GM12878 (cell line): ENCODE measurements around the gene PYGM. TPM values are rescaled to one million over a fixed set of nuclear protein-coding genes. Genes with fewer than 3 reads are reported as not detected.
A peak's percentile ranks its signal among the peaks of the same experiment; 100 is the strongest.

Experiments
- CBX3 ChIP-seq: fragments of 200-600 bp; sonication (generic); IDR thresholded peaks from 2 replicates; pipeline ENCODE4 v1.6.1; 2016; ENCODE audit warnings: low read depth, borderline replicate concordance
- CEBPB ChIP-seq, 2 experiments: fragments of 150-350 bp in 1 of 2; IDR thresholded peaks; 2 replicates each; pipeline ENCODE4 v1.6.1; 2012 to 2014; ENCODE audit warnings: low read depth in 2 of 2, low read length in 2 of 2, borderline replicate concordance in 1 of 2, inconsistent platforms in 1 of 2
- CUX1 ChIP-seq: IDR thresholded peaks from 2 replicates; pipeline ENCODE4 v1.6.1; 2012; ENCODE audit warnings: improper control_type of control experiment, low read depth, low read length; ENCODE audit not compliant: insufficient replicate concordance
- HSF1 ChIP-seq: fragments of 150-350 bp; IDR thresholded peaks from 2 replicates; pipeline ENCODE4 v1.6.1; 2014; ENCODE audit warnings: mild to moderate bottlenecking, low read depth, low read length
- MEF2A ChIP-seq: IDR thresholded peaks from 2 replicates; pipeline ENCODE4 v1.6.1; 2011; ENCODE audit warnings: low read depth, mild to moderate bottlenecking, low read length, moderate library complexity; ENCODE audit not compliant: insufficient read depth
- POLR2AphosphoS5 ChIP-seq: IDR thresholded peaks from 2 replicates; pipeline ENCODE4 v1.6.1; 2011; ENCODE audit warnings: mild to moderate bottlenecking, low read length, inconsistent platforms
- RCOR1 ChIP-seq: conservative IDR thresholded peaks from 2 replicates; pipeline ENCODE4 v1.6.1; 2012; ENCODE audit warnings: low read depth, low read length, improper control_type of control experiment
- REST ChIP-seq: IDR thresholded peaks from 2 replicates; pipeline ENCODE4 v1.6.1; 2012; ENCODE audit warnings: mild to moderate bottlenecking, low read depth, low read length
- SMC3 ChIP-seq: IDR thresholded peaks from 2 replicates; pipeline ENCODE4 v1.6.1; 2011; ENCODE audit warnings: low read length, improper control_type of control experiment, borderline replicate concordance
- SPI1 ChIP-seq: IDR thresholded peaks from 2 replicates; pipeline ENCODE4 v1.6.1; 2011; ENCODE audit warnings: low read depth, mild to moderate bottlenecking, low read length, moderate library complexity, borderline replicate concordance; ENCODE audit not compliant: insufficient read depth
- TCF7 ChIP-seq: IDR thresholded peaks from 2 replicates; pipeline ENCODE4 v1.6.1; 2014; ENCODE audit warnings: antibody characterized with exemption, borderline replicate concordance
- ZBTB4 ChIP-seq: fragments of 450-650 bp; formaldehyde crosslinking; IDR thresholded peaks from 2 replicates; pipeline ENCODE4 v1.4.0; 2022; ENCODE audit warnings: mild to moderate bottlenecking, moderate library complexity
- polyA plus RNA-seq, 11 experiments: library from polyadenylated mRNA; depleted of rRNA in 4 of 11; unstranded in 6 of 11; stranded (reverse) in 5 of 11; fragments of >200 nt; fragmentation: Nextera tagmentation in 4 of 11; fragmentation: Illumina TruSeq in 1 of 11; extraction: Ambion mirVana in 4 of 11; extraction: Trizol in 1 of 11; gene quantifications; 1 replicate in 1 of 11; 2 replicates in 10 of 11; pipeline versions ENCODE4 v1.2.1 to v1.2.3, GENCODE V29; 2011 to 2016; ENCODE audit warnings: inconsistent platforms in 2 of 11, missing spikeins in 2 of 11, low read depth in 1 of 11
- total RNA-seq, 4 experiments: library from RNA; depleted of rRNA in 3 of 4; stranded (reverse); fragments of >200 nt in 3 of 4; fragmentation: Illumina TruSeq in 1 of 4; extraction: Trizol in 1 of 4; gene quantifications; 2 replicates each; pipeline versions ENCODE4 v1.2.1 to v1.2.3, GENCODE V29; 2013 to 2021

The PYGM gene
- total and polyA plus RNA-seq, 10 of the 15 experiments (the other 5 are each of a cell fraction or from before 2014, with no cell fraction given), result 0.04 to 3.7 (median 0.27) TPM; not detected in 1

- no peak for TF ChIP-seq REST
- no peak for TF ChIP-seq SPI1
- TF ChIP-seq CBX3, result no peak
- TF ChIP-seq CEBPB (IDR thresholded peaks at IDR 0.05; ENCODE audit: borderline replicate concordance in 1 of 2, low read depth in 2 of 2, low read length in 2 of 2), result no peak
- TF ChIP-seq RCOR1, result no peak
- peak; percentile 27; the same call in 1 of the 2 replicates for TF ChIP-seq SMC3
- TF ChIP-seq TCF7, result no peak
- no peak for TF ChIP-seq HSF1
- no peak for TF ChIP-seq ZBTB4 (CRISPR knock-in tag)
- peak; percentile 75; the same call in 1 of the 2 replicates for TF ChIP-seq POLR2AphosphoS5
- no peak for TF ChIP-seq MEF2A
- TF ChIP-seq CUX1, result no peak
- TF ChIP-seq, all 136 proteins: peak for 7
Measured at GRCh38 chr11:64767344-64768299, 7.8 kb upstream of the PYGM start (continued).
